ENCODE measurements around the gene C1orf105. TPM values are rescaled to one million over a fixed set of nuclear protein-coding genes. Genes with fewer than 3 reads are reported as not detected.
A peak's percentile ranks its signal among the peaks of the same experiment; 100 is the strongest.

C1orf105 gene
- total RNA-seq, 1 donor from 2014 or later: 25.2 TPM

DNA sequence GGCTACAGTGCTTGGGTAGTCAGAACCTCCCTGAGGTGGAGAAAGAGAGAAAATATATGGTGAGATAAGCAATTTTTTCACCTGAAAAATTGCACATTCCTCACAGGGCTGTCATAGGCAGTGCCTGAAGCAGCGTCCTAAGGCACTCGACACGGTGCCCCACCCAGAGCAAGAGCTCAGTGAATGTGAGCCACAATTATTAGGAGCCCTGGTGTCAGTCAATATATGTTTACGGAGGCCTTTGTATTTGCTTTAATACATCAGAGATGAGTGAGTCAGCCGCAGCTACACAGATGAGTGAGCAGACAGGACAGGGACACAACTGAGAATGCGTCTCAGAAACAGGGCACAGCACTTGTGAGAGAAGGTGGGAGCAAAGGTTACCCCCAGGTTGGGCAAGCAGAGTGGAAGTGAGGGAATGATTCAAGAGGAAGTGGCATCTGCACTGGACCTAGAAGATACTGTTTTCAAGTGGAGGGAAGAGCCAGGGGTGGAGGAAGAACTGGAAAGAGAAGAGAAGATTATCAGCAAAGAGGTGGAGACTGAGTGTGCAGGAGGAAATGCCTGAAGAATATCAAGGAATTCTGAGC is 28.6 kb downstream of the C1orf105 start:
- ATAC-seq (no peak), DNase-seq (ENCODE audit: missing footprints) (no peak)
- intact Hi-C loops (cut with DNase I): no loop called here

DNA sequence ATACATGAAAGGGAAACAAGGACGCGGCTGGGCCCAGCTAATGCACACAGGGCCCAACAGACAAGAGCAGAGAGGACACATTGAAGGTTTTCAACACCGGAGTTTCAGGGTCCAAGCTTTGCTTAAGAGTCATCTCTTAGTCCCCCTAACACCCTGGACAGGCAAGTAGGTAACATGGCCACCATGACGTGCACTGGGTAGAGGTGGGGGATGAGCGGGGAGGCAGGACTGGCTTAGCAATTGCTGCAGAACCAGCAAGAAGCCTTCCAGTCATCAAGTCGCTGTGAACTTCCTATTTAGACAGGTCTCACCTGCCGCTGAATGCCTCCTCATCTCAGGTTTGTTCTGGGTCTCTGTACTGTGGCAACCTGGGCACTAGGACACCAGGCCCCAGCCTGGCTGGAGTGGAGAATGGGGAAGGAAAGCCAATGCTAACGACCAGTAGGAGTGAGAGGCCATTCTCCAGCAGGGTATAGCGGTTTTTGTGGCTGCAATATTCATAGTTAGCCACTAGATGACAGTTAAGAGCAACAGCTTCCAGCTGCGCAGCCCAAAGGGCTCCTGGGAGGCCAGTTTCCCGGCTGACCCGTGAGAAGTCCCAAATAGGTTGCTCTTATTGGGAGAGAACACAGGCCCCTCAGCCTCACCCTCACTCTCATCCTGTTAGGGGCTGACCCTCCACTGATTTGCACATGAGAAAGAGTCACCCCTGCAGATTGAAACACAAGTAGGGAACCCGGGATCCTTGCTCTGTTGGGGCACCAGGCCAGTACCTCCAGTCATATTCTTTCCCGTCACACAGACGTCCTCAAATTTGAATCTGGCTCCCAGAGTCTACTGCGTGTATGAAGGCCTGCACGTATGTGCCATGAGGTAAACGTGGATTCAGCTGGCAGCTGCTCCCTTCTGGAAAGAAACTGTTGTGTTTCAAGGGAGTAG is 29.4 kb downstream of the C1orf105 start:
- intact Hi-C loops (cut with DNase I): loop anchor here (5.0 kb wide), 1 partner anchor 272 kb away; no protein-coding TSS in a partner anchor
- peak; percentile 83 for ATAC-seq

DNA sequence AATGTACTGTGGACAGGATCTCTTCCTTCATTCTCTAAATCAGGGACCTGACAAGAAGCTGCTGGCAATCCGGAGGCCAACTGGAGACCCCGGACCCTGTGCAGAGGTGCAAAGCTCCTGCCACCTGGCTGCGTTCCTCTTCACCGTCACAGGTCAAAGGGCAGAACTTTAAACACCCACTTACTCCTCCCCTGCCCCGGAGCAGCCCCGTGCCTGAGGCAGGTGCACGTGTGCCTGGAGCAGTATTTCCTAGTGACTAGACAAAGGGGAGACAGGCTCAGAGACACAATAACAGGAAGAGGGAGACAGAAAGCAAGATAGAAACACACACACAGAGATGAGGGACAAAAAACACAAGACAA is 30.0 kb downstream of the C1orf105 start:
- ATAC-seq (no peak), DNase-seq (ENCODE audit: missing footprints) (no peak)
- intact Hi-C loops (cut with DNase I): loop anchor here (5.0 kb wide), 1 partner anchor 272 kb away; no protein-coding TSS in a partner anchor

More for the DNA sequence above, 29.4 kb downstream of the C1orf105 start:
- peak; percentile 78 for DNase-seq (ENCODE audit: missing footprints)

DNA sequence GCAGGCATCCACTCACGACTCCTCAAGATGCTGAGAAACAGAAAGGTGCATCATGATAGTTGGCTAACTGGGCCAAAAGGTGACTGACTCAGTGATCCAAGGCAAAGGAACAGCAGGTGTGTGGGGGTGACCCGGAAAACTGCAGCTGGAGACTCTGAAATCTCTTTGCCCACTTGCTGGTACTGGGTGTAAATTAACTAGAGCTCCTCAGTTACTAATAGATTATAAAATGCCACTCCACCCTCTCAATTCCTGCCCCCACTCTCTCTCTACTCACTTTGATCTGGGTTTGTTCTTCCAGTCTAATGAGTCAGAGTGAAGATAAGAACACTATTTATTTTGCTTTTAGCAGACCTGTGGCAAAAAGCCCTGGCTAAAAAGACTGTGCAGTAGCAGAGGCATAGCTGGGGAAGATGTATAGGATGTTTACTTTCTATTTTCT is 30.5 kb downstream of the C1orf105 start:
- intact Hi-C loops (cut with DNase I): loop anchor here (5.0 kb wide), 1 partner anchor 271 kb away; no protein-coding TSS in a partner anchor
- DNase-seq (ENCODE audit: missing footprints): no peak
- no peak for ATAC-seq

DNA sequence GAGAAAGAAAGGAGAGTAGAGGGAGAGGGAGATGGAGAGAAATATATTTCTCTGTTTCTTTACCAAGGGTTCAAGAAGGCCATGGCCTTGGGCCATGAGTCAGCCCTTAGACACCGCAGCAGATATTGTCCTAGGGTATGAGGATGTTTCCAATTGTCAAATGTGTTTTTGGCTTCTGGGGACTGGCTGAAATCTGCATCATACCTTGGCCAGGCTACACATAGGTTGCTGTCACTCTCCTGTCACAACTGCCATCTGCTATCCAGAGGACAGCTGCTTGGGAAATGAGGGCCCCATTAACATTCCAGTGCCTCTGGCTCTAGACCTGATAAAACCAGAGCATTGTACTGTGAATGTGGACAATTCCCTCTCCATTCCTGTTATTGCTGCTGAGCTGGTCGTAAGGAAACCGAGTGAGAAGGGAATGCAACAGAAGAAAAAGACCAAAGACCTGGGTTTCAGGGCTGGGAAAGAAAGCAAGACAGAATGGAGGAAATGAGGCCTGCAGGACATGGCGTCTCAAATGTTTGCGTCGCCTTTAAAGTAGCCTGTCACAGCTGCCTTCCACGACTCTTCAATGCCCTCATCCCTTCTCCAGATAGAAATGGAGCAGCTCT is 32.2 kb downstream of the C1orf105 start:
- intact Hi-C loops (cut with DNase I): loop anchor here (1.0 to 5.0 kb wide), 2 partner anchors 80 to 270 kb away; no protein-coding TSS in a partner anchor
- DNase-seq (ENCODE audit: missing footprints) (no peak), ATAC-seq (peak; percentile 80)

DNA sequence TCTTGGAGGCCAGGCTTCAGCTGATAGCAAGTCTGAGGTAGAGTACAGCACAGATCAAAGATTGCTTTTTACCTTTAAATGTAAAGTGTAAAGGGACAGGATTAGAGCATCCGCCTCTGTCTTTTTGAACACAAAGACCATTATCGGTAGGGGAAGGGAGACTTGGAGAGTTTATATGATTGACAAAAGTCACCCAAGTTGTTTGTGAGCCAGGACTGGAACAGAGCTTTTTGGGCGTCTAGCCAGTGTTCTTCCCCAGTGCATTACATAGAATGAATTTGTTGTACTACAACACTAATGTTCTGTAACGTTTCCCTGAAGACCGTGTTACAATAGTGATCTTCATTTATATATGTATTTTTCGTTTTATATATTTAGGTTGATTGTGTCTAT is 32.7 kb downstream of the C1orf105 start:
- DNase-seq (ENCODE audit: missing footprints): no peak
- intact Hi-C loops (cut with DNase I): loop anchor here (5.0 kb wide), 1 partner anchor 269 kb away; no protein-coding TSS in a partner anchor
- no peak for ATAC-seq

DNA sequence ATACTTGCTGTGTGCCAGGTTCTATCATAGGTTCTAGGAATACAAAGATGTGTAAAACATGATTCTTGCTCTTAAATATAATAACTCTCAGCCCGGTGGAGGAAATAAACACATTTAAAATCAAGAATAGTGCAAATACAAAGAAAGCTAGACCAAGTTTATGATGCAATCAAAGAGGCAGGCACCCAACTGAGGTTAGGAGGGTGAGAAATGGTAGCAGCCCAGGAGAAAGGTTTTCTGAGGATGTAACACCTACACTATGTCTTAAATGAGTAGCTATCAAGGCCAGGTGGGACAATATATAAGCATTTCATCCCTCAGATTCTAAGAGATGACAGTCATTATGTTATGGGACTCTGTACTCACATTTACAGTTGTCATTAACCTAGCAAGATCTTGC is 33.1 kb downstream of the C1orf105 start:
- intact Hi-C loops (cut with DNase I): loop anchor here (5.0 kb wide), 1 partner anchor 269 kb away; no protein-coding TSS in a partner anchor
- ATAC-seq: no peak

DNA sequence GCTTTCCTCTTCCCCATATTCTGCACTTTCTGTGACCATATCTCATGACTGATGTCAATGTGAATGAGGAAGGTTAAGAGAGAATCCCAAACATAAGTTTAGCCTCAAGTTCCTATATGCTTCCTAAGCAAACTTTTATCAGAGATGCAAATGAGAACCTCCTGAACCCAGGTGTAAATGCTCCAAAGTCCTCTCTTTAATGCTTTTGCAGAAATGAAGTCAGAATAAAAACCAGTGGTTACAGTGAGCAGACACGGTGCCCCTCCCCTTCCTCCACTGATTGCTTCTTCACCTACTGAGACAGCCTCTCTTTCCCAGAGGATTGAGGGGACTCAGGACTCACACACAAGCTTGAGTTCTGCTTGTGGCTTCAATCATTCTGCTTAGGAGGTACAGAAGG is 35.0 kb downstream of the C1orf105 start:
- DNase-seq (ENCODE audit: missing footprints) (no peak), ATAC-seq (no peak)
- intact Hi-C loops (cut with DNase I): no loop called here

More for the DNA sequence above, 33.1 kb downstream of the C1orf105 start:
- DNase-seq (ENCODE audit: missing footprints): no peak

DNA sequence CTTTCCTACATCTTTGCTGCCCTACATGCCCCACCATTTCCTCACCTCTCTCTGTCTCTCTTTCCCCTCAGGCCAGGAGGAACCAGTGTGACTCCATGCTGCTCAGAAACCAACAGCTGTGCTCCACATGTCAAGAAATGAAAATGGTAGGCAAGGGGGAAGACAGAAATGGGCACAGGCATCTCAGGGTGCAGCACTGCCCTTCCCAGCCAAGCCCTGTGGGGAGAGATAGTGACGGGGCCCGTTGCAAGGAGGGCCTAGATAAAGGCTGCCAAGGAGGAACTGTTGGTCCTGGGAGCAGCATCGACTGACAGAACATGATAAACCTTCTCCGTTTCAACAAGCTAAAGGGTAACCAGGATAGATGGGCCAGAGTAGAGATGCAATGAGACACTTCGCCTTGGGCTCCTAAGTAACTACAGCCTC is 35.9 kb downstream of the C1orf105 start:
- no peak for ATAC-seq
- intact Hi-C loops (cut with DNase I): no loop called here
- no peak for DNase-seq (ENCODE audit: missing footprints)

DNA sequence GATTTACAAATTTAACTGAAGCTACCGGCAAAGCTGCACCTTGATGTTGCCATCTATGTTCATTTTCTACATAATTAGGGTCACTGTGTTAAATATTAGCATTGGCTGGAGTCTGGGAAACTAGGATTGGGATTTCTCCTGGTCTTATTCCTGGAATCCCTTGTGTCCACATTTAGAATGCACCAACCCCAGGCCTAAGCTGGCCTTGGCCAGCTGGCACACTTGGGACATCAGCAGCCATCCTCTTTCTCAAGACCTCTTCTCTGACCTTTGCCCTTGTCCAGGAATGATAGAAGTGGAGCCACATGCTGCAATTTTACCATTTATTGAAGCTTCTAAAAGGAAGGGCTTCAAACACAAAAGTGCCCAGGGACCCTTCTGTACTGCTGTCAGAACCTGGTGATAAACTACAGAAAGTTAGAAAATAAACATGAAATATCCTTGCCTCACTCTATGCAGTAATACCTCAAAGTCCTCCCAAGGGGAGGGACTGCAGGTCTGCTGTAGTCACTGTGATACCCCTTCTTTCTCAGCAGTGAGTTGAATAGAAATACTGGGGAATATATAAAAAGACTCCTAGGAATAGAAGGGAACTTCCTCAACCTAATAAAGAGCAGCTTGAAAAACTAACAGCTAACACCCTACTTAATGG is 37.1 kb downstream of the C1orf105 start:
- intact Hi-C loops (cut with DNase I): no loop called here
- no peak for DNase-seq (ENCODE audit: missing footprints)
- no peak for ATAC-seq

DNA sequence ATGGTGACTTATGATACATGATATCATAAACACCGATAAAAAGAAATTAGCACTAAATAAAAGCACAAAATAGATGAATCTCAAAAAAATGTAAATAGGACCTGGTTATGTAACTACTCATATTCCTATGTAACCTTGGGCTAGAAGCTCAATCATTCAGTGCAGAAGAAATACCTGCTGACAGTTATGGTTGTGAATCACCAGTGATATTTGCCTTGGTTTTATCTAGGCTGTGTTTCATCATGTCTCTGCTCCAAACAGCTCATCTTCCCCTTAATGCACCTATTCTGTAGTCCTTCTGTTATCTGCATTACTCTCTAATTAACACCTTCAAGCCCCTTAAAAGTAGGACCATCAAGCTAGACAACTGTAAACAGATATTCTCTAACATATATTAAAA is 39.7 kb downstream of the C1orf105 start:
- DNase-seq (ENCODE audit: missing footprints) (no peak), ATAC-seq (no peak)
- intact Hi-C loops (cut with DNase I): no loop called here

DNA sequence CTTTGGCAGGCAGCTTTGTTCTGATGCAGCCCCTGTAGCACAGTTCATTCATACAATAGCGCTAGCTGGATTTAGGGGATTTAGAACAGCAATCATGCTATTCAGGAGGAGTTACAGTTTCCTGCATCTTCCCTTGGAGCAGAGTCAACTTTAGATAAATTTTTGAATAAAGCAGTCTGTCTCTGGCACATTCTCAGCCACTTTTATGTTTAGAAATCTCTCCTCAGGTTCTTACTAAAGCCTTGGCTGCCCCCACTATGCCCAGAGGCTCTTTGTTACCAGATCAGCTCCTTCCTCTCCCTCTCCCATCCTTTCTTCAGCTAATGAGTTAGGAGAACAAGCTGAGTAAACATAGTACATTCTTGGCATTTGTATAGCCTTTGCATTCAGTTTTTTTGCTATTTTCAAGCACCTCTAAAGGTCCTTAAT is 40.4 kb downstream of the C1orf105 start:
- DNase-seq (ENCODE audit: missing footprints) (no peak), ATAC-seq (no peak)
- intact Hi-C loops (cut with DNase I): no loop called here

DNA sequence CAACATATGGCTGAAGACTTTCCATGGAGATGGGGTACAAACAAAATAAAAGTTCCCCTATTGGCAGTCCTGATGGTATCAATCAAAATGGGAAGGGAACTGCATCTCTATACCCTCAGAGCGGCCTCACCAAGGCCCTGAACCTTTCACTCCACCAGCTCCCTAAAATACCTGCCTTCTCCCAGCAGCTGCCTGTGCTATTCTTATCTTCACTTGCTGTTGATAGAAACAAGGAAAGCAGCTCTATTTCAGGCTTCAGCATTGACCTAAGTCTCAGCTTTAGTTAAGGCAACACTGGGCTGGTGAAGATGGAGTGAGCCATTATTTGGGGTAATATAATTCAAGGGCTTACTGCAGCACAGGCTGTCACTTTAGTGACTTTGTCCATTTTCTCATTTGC is 45.1 kb downstream of the C1orf105 start:
- DNase-seq (ENCODE audit: missing footprints): no peak
- intact Hi-C loops (cut with DNase I): loop anchor here (5.0 kb wide), 1 partner anchor 67 kb away; the partner anchor contains the start of gene SUCO
- peak; percentile 50 for ATAC-seq

DNA sequence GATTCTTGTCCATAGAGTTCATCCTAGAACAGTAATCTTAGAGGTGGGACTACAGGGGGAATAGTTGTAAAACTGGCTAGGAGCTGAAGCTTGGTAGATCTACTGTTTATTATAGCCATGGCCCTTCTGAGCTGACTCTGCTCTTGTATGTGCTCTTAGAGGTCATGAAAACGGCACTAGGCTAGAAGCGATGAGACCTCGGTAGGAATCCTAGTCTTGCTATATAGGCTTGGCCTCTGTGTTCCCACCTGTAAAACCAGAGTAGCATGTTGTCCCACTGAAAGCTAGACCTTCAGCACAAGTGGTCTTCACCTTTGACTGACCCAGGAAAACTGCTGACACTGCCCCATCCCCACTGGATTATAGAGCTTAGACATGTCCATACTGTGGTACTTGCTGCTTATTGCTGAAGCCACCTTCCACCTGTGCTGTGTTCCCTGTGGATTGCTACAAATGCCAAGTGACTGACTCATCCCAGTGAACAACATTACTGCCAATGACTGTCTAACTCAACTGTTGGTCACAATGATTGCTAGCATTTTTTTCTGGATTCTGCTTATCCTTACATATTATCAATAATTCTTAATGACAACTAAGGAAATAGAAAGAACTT is 46.4 kb downstream of the C1orf105 start:
- intact Hi-C loops (cut with DNase I): loop anchor here (5.0 kb wide), 1 partner anchor 65 kb away; the partner anchor contains the start of gene SUCO
- ATAC-seq (no peak), DNase-seq (ENCODE audit: missing footprints) (no peak)

DNA sequence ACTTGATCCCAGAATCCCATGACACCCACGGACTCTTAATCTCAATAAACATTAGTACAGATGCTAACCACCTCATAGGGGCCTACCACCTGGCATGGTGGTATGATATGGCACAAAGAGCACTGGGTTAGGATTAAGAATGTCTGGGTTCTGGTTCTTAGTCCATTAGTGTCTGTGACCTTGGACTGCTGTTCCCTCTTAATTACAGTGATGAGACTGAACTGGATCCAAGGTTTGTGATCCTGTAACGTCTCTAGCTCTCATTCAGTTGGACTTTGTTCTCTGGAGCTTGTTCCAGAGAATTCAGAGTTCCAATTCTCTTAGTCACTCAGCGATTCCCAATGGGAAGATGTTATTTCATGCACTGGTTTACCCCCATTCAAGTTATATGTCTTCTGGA is 47.0 kb downstream of the C1orf105 start:
- no peak for ATAC-seq
- intact Hi-C loops (cut with DNase I): loop anchor here (5.0 kb wide), 1 partner anchor 65 kb away; the partner anchor contains the start of gene SUCO
- no peak for DNase-seq (ENCODE audit: missing footprints)

DNA sequence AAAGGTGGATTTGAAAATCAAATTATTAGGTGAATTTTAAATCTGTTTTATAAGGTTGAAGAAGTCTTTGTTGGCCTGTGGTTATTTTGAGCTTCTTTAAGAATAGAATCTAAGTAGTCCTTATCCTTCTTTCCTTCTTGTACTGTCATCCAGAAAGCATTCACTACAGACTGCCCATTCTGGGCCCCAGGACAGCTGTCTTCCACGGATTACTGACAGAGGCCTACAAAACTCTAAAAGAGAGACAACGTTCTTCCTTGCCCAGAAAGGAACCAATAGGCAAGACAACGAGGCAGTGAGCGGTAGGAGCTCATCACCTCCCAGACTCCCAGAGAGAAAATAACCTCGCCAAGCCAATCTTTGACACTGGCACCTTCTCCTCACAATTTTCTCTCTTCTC is 47.8 kb downstream of the C1orf105 start:
- no peak for DNase-seq (ENCODE audit: missing footprints)
- intact Hi-C loops (cut with DNase I): loop anchor here (5.0 kb wide), 1 partner anchor 64 kb away; the partner anchor contains the start of gene SUCO
- no peak for ATAC-seq

DNA sequence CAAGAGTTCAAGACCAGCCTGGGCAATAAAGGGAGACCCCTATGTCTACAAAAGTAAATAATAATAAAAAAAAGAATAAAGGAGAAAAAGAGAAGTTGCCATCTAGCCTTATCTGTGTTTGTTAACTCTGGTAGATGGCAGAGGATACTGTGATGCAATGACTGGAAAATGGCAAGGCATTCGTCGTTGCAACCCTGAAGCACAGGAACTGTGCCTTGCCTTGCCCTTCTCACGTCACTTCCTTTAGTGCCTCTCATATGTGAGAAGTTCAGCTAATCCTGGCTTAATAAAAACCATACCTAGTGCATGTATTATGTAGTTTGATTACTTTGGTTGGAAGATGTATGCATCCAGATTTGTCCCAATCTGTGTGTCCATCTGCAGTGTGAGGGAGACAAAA is 49.2 kb downstream of the C1orf105 start:
- intact Hi-C loops (cut with DNase I): loop anchor here (5.0 kb wide), 1 partner anchor 63 kb away; the partner anchor contains the start of gene SUCO
- no peak for DNase-seq (ENCODE audit: missing footprints)
- no peak for ATAC-seq

DNA sequence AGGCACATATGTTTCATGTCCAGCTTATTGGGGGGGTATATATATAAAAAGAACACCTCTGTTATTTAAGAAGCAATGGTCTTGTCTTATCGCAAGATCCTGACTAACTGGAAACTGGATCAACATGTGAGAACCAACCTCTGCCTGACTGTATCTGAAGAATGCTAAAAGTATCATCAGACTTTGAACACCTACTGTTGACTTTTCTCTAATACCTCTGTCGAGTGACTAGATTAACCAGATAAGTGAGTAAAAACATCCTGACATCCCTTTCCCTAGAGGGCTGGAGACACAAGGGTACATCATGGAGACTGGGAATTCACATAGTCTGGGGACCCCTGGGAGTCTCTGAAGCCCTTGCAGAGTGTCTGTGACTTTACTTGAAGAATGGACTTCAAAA is 49.7 kb downstream of the C1orf105 start:
- ATAC-seq (no peak), DNase-seq (ENCODE audit: missing footprints) (no peak)
- intact Hi-C loops (cut with DNase I): no loop called here
